CD4-positive, alpha-beta T cell treated with Interleukin-4 for 1 hour (primary cell): ENCODE results near the gene KCNMB4.

Experiments
- DNase-seq, 2 donors: peaks; one replicate each; pipeline ENCODE4 v3.0.0-alpha.2; 2020 to 2022

KCNMB4 gene

DNA sequence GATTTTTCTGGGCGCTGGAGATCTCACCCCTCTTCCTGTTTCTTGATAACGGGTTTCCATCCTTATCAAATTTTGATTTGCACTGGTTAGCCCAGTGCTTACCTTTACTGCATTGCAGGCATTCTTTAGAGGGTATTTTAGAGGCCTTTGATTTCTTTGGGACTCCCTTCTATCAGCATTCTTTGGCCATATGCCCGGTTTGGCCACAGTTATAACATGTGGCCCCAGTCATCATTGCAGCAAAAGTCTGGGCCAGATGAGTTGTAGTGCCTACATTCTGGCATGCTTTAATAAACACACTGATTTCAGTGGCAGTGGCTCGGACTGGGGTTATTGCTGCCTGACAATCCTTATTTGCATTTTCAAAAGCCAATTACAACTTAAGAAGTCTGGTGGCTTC, 82.3 kb downstream of the KCNMB4 start:
- DNase-seq: no peak

DNA sequence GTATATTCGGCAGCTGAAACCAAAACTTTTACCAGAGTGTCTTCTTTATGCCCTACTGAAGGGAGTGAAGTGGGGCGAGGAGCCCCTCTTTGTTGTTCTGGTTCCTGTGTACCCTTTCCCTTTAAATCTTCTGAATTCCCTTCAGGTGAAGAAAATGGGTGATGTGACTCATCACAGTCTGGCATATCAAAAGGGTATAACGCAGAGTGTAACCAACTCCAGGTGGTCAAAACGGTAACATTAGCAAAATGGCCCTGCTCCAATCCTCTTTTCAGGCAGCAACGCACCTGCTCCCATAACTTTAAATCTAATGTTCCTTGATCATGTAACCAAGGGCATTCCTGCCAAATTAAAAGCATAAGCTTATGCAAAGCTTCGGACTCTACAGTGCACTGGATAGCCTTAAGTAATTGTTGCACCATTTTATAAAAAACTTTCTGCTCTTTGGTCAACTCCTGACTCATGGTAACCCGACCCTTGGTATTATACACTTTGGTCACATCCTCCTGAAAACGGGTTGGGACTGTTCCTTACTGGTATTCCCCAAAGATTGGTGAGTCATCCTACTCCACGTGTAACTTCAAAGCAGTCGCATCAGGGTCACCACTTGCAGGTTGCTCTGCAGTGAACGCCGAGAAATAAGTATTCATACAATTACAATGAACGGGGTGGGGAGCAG, 83.1 kb downstream of the KCNMB4 start:
- no peak for DNase-seq

DNA sequence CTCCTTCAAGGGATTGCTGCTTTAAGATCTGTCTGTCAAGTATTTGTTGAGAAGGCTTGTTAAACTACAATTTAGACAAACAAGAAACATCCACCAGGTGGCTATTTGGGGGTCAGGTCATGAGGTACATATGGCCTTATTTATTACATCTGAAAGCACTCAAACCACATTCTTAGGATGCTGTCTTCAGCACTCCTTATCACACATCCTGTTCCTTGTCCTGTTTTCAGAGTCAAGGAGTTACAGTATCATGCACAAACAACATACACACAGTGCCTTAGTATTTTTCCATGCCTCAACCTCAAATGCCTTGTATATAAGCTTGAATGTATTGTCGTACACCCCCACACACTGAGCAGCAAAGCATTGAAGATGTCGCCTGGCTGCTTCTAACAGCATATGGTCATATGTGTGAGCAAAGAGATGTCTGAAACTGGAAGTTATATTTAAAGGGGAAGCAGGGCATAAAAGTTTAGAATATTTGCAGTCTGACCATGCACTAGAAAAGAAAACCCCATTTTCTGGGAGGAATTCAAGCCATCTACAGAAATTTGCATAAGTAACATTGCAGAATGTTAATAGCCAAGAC, 83.8 kb downstream of the KCNMB4 start:
- DNase-seq: no peak

DNA sequence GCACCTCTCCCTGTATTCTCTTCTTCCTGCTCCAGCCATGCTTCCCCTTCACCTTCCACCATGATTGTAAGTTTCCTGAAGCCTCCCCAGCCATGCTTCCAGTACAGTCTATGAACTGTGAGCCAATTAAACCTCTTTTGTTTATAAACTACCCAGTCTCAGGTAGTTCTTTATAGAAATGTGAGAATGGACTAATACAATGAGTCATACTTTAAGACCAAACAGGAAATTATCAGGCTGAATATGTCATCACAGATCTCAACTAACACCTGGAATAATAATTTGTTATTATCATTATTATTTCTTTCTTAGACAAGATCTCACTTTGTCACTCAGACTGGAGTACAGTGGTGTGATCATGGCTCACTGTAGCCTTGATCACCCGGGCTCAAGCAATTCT, 85.4 kb downstream of the KCNMB4 start:
- DNase-seq: no peak

DNA sequence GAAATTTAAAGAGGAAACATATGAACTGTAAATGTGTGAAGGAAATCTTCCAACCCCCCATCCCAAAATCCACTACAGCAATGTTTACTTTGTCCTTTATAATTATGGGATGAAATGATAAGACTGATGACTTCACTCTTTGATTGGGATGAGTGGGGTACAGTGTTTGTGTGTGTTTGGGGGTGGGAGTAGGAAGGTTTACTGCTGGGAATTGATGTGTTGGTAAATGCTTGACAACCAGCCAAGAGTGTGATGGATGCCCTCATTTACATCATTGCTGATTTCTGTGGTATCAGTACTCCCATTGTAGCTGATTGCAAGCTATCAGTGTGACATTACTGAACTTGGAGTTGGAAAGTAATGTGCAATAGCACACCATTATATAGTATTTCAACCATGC, 90.9 kb downstream of the KCNMB4 start:
- no peak for DNase-seq

DNA sequence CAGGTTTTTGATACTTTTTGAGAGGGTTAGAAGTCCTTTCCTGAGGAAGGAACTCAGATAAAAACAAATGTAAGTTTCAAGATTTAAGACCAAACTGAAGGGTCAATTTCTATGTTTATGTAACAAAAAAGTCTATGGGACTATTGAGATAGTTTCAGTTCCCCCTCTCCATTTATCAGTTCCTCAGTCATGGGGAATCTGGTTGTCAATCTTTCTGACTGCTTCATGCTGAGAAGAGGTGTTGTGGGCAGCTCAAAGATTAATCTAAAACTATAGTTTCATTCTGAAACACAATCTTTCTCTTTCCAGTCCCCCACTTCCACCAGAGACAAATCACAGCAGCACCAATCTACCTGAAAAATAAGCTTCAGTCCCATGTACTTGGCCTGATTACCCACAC, 93.7 kb downstream of the KCNMB4 start:
- no peak for DNase-seq

DNA sequence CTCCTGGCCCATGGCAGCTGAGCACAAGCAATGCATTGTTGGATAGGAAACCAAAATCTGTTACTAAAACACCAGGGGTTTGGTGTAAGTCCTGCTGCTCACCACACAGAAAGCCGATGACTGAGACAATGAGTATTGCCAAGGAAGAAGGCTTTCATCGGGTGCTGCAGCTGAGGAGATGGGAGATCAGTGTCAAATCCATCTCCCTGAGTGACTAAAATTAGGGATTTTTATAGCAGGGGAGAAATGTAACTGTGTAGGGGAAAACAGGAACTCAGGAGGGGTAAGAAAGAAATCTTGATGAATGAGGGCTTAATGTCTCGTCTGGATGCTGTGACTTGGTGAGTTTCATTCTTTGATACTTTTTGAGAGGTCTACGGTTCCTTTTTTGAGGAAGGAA, 97.9 kb downstream of the KCNMB4 start:
- DNase-seq: no peak

DNA sequence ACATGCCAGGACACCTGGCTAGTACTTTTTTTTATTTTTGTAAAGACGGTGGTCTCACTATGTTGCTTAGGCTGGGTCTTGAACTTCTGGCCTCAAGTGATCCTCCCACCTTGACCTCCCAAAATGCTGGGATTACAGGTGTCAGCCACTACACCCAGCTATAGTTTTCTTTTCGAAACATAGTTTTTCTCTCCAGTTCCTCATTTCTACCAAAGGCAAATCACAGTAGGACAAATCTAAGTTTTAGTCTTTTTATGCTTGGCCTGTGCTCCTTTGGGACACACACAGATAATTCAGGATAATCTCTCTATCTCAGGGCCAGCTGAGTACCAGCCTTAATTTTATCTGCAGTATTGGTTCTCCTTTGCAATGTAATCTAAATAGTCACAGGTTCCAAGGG, 100.7 kb downstream of the KCNMB4 start:
- DNase-seq: no peak

DNA sequence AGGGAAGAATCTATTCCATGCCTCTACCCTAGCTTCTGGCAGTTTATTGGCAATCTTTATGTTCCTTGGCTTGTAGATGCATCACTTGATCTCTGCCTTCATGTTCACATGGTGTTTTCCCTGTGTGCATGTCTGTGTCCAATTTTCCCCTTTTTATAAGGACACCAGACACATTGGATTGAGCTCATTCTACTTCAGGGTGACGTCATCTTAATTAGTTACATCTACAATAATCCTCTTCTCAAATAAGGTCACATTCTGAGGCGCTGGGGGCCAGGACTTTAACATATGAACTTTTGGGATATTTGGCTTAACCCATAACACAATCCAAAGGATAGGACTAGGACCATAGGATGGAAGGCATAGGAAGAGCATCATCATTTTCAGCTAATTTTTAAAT, 101.4 kb downstream of the KCNMB4 start:
- no peak for DNase-seq

DNA sequence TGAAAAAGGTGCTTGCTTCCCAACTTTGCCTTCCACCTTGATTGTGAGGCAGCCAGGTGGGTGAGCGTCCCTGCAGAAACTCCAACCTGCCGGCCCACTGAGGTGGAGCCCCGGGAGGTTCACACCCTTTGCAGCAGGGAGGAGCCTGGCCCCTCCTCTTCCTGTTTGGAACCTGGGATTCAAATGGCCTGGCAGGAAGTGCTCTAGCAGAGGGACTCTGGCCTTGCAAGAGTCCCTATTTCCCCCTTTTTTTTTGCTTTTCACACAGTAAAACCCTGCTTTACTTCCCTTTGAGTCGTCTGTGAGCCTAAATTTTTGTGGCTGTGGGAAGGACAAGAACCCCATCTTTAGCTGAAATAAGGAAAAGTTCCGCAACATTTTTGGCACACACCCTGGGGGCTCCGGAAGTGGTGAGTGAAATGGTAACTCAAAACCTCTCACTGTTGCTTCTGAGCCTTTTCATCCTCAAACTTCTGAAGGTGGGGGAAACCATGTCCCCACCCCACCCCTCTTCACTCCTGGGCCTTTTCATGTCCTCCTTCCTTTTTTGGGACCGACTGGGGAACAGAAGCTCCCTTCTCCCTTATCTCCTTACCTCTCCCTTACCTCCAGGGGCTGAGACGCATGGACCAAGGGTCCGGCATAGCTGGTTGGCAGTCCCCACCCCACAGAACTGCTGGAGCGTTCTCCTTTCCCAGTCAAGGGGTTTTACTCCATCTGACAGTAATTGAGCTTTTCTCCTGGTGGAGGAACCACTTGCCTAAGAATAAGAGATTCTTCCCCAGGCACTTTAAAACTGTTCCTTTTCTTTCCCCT, 102.0 kb downstream of the KCNMB4 start:
- no peak for DNase-seq

DNA sequence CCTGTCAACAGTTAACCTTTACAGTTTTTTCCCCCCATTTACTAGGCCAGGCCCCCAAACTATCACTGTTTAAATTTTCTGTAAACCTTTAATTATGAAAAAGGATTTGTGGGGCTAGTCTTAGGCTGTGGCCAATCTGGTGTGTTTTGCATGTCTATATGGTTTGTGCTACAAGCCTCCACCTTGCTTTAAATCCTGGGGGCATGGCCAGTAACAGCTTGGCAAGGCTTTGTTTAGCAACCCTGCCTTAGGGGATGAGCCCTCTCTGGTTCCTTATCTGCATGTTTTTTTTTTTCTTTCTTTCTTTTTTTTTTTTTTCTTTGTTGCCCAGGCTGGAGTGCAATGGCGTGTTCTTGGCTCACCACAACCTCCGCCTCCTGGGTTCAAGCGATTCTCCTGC, 102.7 kb downstream of the KCNMB4 start:
- no peak for DNase-seq

DNA sequence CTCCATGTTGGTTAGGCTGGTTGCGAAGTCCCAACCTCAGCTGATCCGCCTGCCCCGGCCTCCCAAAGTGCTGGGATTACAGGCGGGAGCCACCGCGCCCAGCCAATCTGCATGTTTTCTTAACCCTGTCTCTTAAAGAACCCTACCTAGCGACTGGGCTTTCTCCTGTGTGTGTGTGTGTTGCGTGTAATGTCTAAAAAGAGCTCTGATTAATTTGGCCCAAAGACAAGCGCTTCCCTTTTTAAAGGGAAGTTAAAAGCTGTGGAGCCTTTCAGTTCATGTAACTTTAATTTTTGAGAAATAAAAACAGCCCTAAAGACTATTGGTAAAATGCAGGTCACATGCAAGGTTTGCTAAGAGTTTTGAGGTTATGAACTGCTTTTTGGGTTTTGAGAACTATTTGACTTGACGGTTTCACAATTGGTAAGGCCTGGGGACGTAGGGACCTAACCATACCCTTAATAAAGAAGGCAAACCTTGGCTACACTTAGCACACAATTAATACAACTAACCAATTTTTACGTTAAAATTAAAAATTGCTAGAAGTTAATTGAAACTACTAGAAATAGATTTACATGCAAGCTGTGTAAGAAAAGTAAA, 103.2 kb downstream of the KCNMB4 start:
- DNase-seq: no peak

DNA sequence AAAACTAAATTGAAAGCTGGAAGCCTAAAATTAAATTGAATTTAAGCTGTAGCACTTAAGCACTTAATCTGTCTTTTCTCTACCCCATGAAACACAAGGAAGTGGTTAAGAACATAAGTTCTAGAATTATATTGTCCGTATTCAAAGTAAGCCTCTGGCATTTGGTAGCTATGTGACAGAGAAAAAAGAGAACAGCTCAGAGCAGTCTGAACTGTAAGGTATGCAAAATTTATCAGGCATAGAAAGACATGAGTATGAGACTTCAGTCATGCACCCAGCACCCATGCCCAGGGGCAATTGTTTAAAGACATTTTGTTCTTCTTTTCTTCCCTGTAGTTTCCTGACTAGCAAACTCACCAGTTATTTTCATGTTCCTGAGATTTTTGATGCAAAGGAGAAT, 116.7 kb downstream of the KCNMB4 start:
- DNase-seq: no peak
